Mucosa of stomach (tissue), 1 donor: ENCODE measurements around the gene FLNB.

Experiments used
- H3K27me3 ChIP-seq: one replicate; pipeline ENCODE4 v1.7.0; 2013; ENCODE audit warnings: mild to moderate bottlenecking, low read length; ENCODE audit not compliant: control insufficient read depth, insufficient read depth
- H3K36me3 ChIP-seq: one replicate; pipeline ENCODE4 v1.7.0; 2013; ENCODE audit warnings: low read length; ENCODE audit not compliant: control insufficient read depth, insufficient read depth
- H3K4me1 ChIP-seq: one replicate; pipeline ENCODE4 v1.7.0; 2013; ENCODE audit warnings: mild to moderate bottlenecking, low read length; ENCODE audit not compliant: control insufficient read depth, insufficient read depth
- H3K4me3 ChIP-seq: one replicate; pipeline ENCODE4 v1.7.0; 2013; ENCODE audit warnings: low read length
- H3K9ac ChIP-seq: one replicate; pipeline ENCODE4 v1.7.0; 2013; ENCODE audit warnings: mild to moderate bottlenecking, low read length, moderate library complexity
- H3K9me3 ChIP-seq: one replicate; pipeline ENCODE4 v1.7.0; 2013; ENCODE audit warnings: mild to moderate bottlenecking, low read length, moderate library complexity; ENCODE audit not compliant: control insufficient read depth
- donor health status: Pancreatic carcinoma.

The FLNB gene

DNA sequence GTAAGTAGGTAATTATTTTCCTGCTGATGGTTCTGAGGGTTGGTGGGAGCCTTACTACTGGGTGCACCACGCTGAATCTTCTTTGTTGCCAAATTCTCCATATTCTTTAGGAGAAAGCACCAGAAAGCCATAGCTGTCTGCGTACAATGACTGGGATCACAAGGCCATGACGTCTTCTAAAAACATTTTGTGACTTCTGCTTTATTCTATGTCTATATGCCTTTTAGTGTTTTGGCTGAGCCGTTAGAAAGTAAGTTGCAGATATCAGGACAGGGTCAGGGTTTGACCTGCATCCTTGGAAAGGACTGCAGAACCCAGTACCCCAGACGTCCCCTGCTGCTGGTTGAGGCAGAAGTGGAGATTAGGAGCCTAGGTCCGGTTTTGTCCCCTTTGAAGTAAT, 107.0 kb downstream of the FLNB start:
- Histone ChIP-seq H3K9me3 (no peaks in the 10 kb centered on the region), H3K4me1 (peaks cover 58% of the 10 kb centered on the region), H3K4me3 (no peak overlapping the region), H3K36me3 (no peaks in the 10 kb centered on the region), H3K9ac (no peak overlapping the region), H3K27me3 (no peaks in the 10 kb centered on the region)

DNA sequence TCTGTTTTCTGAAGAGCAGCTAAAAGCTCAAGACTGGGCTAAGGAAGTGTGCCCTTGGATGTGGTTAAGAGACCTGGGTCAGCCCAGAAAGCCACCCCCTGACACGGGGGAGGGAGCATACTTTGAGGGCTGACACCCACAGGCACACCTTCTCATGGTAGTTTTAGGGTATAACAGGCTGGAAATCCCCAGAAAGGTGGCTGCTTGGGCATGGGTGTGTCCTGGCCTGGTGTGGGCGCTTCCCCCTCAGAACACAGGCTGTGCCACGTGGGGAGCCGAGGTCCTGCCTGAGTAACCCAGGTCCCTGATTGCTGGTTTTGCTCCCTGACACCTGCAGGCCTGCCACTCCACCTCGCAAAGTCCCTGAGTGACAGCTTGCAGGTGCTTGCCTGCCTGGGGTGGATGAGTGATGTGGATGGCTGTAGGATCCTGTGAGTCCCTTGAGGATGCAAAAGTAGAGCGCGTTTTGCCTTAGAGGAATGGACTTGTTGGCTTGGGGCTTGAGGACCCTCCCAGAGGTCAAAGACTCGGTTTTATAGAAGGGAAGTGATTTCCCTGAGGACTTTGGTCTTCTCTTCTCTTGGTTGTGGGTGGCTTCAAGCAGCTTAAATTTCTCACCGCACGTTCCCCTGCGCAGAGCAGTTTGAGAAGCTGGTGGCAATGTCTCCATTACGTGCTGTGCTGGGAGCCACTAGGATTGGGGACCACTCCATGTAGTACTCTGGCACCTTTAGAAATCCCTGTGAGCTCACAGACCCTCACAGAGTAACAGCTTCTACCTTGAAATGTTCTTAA, 108.1 kb downstream of the FLNB start:
- H3K36me3 ChIP-seq = no peaks in the 10 kb centered on the region
- no peak overlapping the region for H3K4me3 ChIP-seq
- H3K9me3 ChIP-seq = no peaks in the 10 kb centered on the region
- H3K4me1 ChIP-seq = peaks cover 54% of the 10 kb centered on the region
- H3K27me3 ChIP-seq = no peaks in the 10 kb centered on the region
- no peak overlapping the region for H3K9ac ChIP-seq

- Histone ChIP-seq H3K4me1 (peaks cover 47% of the 10 kb centered on the region), H3K9me3 (no peaks in the 10 kb centered on the region), H3K9ac (no peak overlapping the region), H3K27me3 (no peaks in the 10 kb centered on the region), H3K4me3 (no peak overlapping the region), H3K36me3 (no peaks in the 10 kb centered on the region)
These were observed 108.8 kb downstream of the FLNB start for GRCh38 chr3:58116985-58117384.

DNA sequence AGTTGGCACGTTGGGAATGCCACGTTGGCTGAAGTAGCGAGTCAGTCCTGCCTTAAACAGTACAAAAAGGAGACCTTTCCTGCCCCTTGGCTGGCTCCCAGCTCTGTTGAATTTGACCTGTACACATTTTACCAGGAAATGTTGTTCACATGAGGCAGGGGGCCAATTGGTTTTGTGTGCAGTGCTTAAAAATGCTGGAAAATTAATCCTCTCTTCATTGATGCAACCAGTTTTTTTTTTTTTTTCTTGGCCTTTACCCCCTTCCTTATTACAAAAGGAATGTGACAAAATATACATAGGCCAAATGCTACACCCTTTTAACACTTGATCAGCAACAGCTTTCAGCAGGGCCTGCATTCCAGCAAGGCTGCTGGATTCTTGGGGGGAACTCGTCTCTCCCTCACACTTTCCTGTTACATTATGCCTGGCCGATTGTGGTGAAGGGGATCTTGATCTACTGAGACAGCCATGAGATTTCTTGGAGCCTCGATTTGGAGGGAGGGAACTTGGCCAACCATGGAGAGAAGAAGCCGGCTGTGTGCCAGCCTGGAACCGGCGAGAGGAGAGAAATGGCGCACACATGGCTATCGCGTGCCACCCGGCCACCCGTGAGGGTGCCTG, 109.4 kb downstream of the FLNB start:
- H3K9ac ChIP-seq = no peak overlapping the region
- no peak overlapping the region for H3K4me3 ChIP-seq
- H3K27me3 ChIP-seq = no peaks in the 10 kb centered on the region
- no peaks in the 10 kb centered on the region for H3K36me3 ChIP-seq
- H3K9me3 ChIP-seq = no peaks in the 10 kb centered on the region
- peaks cover 42% of the 10 kb centered on the region for H3K4me1 ChIP-seq

GRCh38 chr3:58119186-58119585, 111.0 kb downstream of the FLNB start:
- peaks cover 10% of the 10 kb centered on the region for H3K36me3 ChIP-seq

GRCh38 chr3:58120075-58120812, 112.0 kb downstream of the FLNB start:
- H3K27me3 ChIP-seq = no peaks in the 10 kb centered on the region
- H3K9me3 ChIP-seq = no peaks in the 10 kb centered on the region
- H3K9ac ChIP-seq = no peak overlapping the region
- H3K36me3 ChIP-seq = peaks cover 12% of the 10 kb centered on the region
- peaks cover 42% of the 10 kb centered on the region for H3K4me1 ChIP-seq
- no peak overlapping the region for H3K4me3 ChIP-seq

More at GRCh38 chr3:58119186-58119585, 111.0 kb downstream of the FLNB start:
- H3K4me1 ChIP-seq = peaks cover 42% of the 10 kb centered on the region
- no peak overlapping the region for H3K9ac ChIP-seq
- H3K27me3 ChIP-seq = no peaks in the 10 kb centered on the region
- H3K9me3 ChIP-seq = no peaks in the 10 kb centered on the region
- H3K4me3 ChIP-seq = no peak overlapping the region

DNA sequence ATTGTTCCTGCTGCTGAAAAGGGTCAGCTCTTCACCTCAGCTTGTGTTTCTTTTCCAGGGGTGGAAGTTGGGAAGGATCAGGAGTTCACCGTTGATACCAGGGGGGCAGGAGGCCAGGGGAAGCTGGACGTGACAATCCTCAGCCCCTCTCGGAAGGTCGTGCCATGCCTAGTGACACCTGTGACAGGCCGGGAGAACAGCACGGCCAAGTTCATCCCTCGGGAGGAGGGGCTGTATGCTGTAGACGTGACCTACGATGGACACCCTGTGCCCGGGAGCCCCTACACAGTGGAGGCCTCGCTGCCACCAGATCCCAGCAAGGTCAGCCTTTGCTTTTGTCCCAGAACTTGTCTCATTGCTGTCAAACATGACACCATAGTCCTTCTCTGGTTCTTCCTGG, 113.0 kb downstream of the FLNB start:
- H3K9ac ChIP-seq = no peak overlapping the region
- H3K27me3 ChIP-seq = no peaks in the 10 kb centered on the region
- H3K9me3 ChIP-seq = no peaks in the 10 kb centered on the region
- H3K4me3 ChIP-seq = no peak overlapping the region
- peaks cover 15% of the 10 kb centered on the region for H3K36me3 ChIP-seq
- H3K4me1 ChIP-seq = peaks cover 35% of the 10 kb centered on the region

DNA sequence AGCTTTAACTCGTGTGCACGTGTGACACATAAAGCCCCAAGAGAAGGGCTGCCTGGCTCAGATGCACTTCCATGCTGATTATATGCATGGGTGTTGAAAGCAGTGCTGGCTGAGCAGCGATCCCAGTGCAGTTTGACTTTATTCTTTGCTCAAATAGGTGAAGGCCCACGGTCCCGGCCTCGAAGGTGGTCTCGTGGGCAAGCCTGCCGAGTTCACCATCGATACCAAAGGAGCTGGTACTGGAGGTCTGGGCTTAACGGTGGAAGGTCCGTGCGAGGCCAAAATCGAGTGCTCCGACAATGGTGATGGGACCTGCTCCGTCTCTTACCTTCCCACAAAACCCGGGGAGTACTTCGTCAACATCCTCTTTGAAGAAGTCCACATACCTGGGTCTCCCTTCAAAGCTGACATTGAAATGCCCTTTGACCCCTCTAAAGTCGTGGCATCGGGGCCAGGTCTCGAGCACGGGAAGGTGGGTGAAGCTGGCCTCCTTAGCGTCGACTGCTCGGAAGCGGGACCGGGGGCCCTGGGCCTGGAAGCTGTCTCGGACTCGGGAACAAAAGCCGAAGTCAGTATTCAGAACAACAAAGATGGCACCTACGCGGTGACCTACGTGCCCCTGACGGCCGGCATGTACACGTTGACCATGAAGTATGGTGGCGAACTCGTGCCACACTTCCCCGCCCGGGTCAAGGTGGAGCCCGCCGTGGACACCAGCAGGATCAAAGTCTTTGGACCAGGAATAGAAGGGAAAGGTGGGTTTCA, 114.9 kb downstream of the FLNB start:
- Histone ChIP-seq H3K4me3 (no peak overlapping the region), H3K27me3 (no peaks in the 10 kb centered on the region), H3K4me1 (peaks cover 16% of the 10 kb centered on the region), H3K9ac (no peak overlapping the region), H3K9me3 (no peaks in the 10 kb centered on the region), H3K36me3 (peaks cover 15% of the 10 kb centered on the region)

DNA sequence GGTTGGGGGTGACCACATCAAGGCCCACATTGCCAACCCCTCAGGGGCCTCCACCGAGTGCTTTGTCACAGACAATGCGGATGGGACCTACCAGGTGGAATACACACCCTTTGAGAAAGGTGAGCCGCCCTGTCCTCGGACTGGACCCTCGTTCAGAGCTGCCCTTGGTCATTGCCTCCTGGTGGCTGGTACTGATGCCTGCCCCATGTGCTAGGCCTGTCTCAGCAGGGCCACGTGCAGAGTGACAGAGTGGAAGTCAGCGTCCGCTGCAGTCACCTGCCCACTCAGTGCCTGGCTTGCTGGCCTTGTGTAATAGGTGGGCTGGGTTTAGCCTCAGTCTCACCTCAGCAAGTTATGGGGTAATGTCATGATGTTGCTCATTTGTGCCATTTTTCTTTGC, 116.2 kb downstream of the FLNB start:
- peaks cover 15% of the 10 kb centered on the region for H3K36me3 ChIP-seq

GRCh38 chr3:58129041-58129770, 121.0 kb downstream of the FLNB start:
- Histone ChIP-seq H3K4me3 (no peak overlapping the region), H3K4me1 (no peaks in the 10 kb centered on the region), H3K9ac (no peak overlapping the region), H3K27me3 (no peaks in the 10 kb centered on the region), H3K36me3 (peaks cover 22% of the 10 kb centered on the region), H3K9me3 (no peaks in the 10 kb centered on the region)

More for the DNA sequence above, 116.2 kb downstream of the FLNB start:
- Histone ChIP-seq H3K9me3 (no peaks in the 10 kb centered on the region), H3K9ac (no peak overlapping the region), H3K4me1 (peaks cover 9% of the 10 kb centered on the region), H3K4me3 (no peak overlapping the region), H3K27me3 (no peaks in the 10 kb centered on the region)

DNA sequence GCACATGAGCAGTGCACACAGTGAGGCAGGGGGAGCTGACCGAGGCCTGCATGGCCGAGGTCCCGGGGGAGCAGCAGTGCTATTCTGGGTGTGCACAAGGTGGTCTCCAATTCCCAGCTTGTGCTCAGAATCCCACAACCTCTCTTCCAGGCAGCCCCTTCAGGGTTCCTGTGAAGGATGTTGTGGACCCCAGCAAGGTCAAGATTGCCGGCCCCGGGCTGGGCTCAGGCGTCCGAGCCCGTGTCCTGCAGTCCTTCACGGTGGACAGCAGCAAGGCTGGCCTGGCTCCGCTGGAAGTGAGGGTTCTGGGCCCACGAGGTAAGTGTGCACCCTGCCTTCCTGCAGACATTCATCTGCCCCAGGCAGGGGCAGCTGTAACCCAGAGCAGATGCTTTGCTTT, 122.4 kb downstream of the FLNB start:
- no peaks in the 10 kb centered on the region for H3K27me3 ChIP-seq
- H3K4me3 ChIP-seq = no peak overlapping the region
- no peak overlapping the region for H3K9ac ChIP-seq
- no peaks in the 10 kb centered on the region for H3K9me3 ChIP-seq
- H3K36me3 ChIP-seq = peaks cover 27% of the 10 kb centered on the region
- no peaks in the 10 kb centered on the region for H3K4me1 ChIP-seq
